Spleen (tissue), 7 donors: Measurements from ENCODE around the gene KCNQ5.

Experiments used
- POLR2A ChIP-seq, 3 donors: fragments of 450-650 bp; IDR thresholded peaks; one replicate each; pipeline ENCODE4 v1.5.1; 2017; ENCODE audit warnings: antibody characterized with exemption in 3 of 3, mild to moderate bottlenecking in 1 of 3
- TF ChIP-seq, protein P1 (sequence below), 11 experiments: fragments of 200-600 bp in 7 of 11; fragments of 450-650 bp in 4 of 11; sonication (generic) in 4 of 11; IDR thresholded peaks in 8 of 11; conservative IDR thresholded peaks in 3 of 11; 1 replicate in 7 of 11; 2 replicates in 4 of 11; pipeline versions ENCODE4 v1.4.0 to v1.8.0; 2016 to 2021; ENCODE audit warnings: antibody characterized with exemption in 11 of 11, inconsistent platforms in 4 of 11, mild to moderate bottlenecking in 1 of 11
- donor health status: DM: no; HTN: no; CAD: no; lungs with moderate emphysema.
- donor health status: DM: no; HTN: no; CAD: no.
- donor health status: DM: no; HTN: no; CAD: no.

DNA sequence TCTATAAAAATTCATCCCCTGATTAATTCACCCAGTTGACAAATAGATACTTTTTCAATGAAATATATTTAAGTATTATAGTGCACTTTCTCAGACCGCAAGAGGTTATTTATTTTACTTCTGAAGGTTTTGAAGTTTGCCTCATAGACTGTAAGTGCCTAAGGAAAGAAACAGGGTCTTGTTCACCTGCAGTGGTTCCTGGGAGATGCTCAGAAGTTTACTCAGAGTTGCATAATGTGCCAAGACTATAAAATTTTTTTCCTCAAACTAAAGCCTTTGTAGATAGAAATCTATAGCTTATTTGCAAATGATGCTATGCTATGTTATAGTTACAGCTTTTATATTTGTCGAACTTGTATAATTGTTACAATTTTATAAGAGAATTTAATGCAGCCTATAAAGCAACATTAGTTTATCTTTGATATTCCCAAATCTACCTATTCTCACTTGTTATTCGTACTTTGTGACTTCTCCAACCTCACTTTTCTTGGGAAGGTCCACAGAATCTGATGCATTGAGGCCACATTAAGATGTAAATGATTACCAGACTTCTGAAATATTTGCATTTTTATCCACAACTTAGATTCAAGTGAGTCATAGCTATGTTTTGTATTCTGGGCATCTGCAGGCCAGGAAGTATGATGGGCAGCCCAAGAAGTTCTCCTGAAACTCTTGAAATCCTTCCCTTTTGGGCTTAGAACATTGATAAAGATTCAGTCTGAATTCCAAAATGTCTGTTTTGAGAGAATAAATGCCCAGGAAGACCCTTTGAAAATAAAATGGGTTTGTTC lies 35.7 kb downstream of the KCNQ5 start:
- no peak for TF ChIP-seq POLR2A (IDR thresholded peaks at IDR 0.05)
- TF ChIP-seq, protein P1, sequence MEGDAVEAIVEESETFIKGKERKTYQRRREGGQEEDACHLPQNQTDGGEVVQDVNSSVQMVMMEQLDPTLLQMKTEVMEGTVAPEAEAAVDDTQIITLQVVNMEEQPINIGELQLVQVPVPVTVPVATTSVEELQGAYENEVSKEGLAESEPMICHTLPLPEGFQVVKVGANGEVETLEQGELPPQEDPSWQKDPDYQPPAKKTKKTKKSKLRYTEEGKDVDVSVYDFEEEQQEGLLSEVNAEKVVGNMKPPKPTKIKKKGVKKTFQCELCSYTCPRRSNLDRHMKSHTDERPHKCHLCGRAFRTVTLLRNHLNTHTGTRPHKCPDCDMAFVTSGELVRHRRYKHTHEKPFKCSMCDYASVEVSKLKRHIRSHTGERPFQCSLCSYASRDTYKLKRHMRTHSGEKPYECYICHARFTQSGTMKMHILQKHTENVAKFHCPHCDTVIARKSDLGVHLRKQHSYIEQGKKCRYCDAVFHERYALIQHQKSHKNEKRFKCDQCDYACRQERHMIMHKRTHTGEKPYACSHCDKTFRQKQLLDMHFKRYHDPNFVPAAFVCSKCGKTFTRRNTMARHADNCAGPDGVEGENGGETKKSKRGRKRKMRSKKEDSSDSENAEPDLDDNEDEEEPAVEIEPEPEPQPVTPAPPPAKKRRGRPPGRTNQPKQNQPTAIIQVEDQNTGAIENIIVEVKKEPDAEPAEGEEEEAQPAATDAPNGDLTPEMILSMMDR (IDR thresholded peaks at IDR 0.05 in 8 of 11, conservative IDR thresholded peaks at IDR 0.05 in 3 of 11) = no peak
